K562 (cell line): ENCODE measurements around the gene DOK7. TPM values are rescaled to one million over a fixed set of nuclear protein-coding genes. Genes with fewer than 3 reads are reported as not detected.
A peak's percentile ranks its signal among the peaks of the same experiment; 100 is the strongest.

Experiments used
- ATAC-seq: fragments of 200-7000 bp; cut with Tn5 transposase; 3 replicates; pipeline ENCODE4 v1.9.1; 2020; ENCODE audit warnings: moderate library complexity
- BruUV-seq: library from RNA; stranded (reverse); fragments of 400-500 nt; replicated peaks from 2 replicates; lab custom pipeline; 2021; lab: Mats Ljungman, UMichigan
- CTCF ChIA-PET: fragments of 300-600 bp; formaldehyde crosslinking; extraction: SDS; loops from one replicate; lab custom pipeline; 2021; ENCODE audit warnings: low intra/inter-chr PET ratio; lab: Yijun Ruan, JAX
- POLR2A ChIA-PET: fragments of 300-600, 350-650 bp; sonication (Branson Sonifier 250); formaldehyde crosslinking; extraction: SDS; loops from one replicate; lab custom pipeline; 2021; ENCODE audit warnings: antibody characterized with exemption, inconsistent platforms; lab: Yijun Ruan, JAX
- DNase-seq, 4 experiments: peaks; one replicate each; pipeline versions ENCODE4 v3.0.0 to v3.0.0-alpha.2; 2011 to 2018; ENCODE audit warnings: low spot score in 3 of 4, mixed read lengths in 3 of 4; ENCODE audit errors: extremely low read depth in 1 of 4
- FAIRE-seq: peaks from 2 replicates; lab custom pipeline; 2011; peaks lifted over from hg19 to GRCh38; lab: Jason Lieb, UNC
- H2AFZ ChIP-seq: 2 replicates; pipeline ENCODE4 v1.6.0; 2011; ENCODE audit warnings: low read depth, low read length, control low read depth, inconsistent platforms
- H3K27ac ChIP-seq: fragments of 200-600 bp; 3 replicates; pipeline ENCODE4 v1.8.0; 2011; ENCODE audit warnings: low read depth, mild to moderate bottlenecking, control low read depth, inconsistent platforms, low read length, moderate library complexity, mixed read lengths; ENCODE audit errors: extremely low read depth
- H3K27me3 ChIP-seq, 2 experiments: fragments of 300-600 bp in 1 of 2; 2 replicates in 1 of 2; 3 replicates in 1 of 2; pipeline versions ENCODE4 v1.6.0 to v1.8.0; 2011; ENCODE audit warnings: inconsistent platforms in 2 of 2, low read length in 2 of 2, mild to moderate bottlenecking in 1 of 2, mixed read lengths in 1 of 2, moderate library complexity in 1 of 2; ENCODE audit not compliant: control insufficient read depth in 2 of 2, insufficient read depth in 2 of 2
- H3K36me3 ChIP-seq: fragments of 300-600 bp; 3 replicates; pipeline ENCODE4 v1.8.0; 2011; ENCODE audit warnings: mild to moderate bottlenecking, low read length, inconsistent platforms; ENCODE audit not compliant: control insufficient read depth, insufficient read depth
- H3K4me1 ChIP-seq, 2 experiments: fragments of 200-600 bp in 1 of 2; replicated peaks in 1 of 2; 2 replicates in 1 of 2; 3 replicates in 1 of 2; pipeline versions ENCODE4 v1.5.1 to v1.8.0; 2011; ENCODE audit warnings: inconsistent platforms in 2 of 2, low read length in 2 of 2, mild to moderate bottlenecking in 1 of 2, mixed read lengths in 1 of 2, moderate library complexity in 1 of 2; ENCODE audit not compliant: control insufficient read depth in 2 of 2, insufficient read depth in 2 of 2
- H3K4me2 ChIP-seq: 2 replicates; pipeline ENCODE4 v1.6.1; 2011; ENCODE audit warnings: low read length, control low read depth, inconsistent platforms, mixed read lengths; ENCODE audit not compliant: insufficient read depth
- H3K4me3 ChIP-seq: fragments of 200-600 bp; sonication (generic), shearing (Covaris generic); 2 replicates; pipeline ENCODE4 v1.5.1; 2016; ENCODE audit warnings: control low read depth, inconsistent platforms
- H3K79me2 ChIP-seq: fragments of 200-600 bp; 3 replicates; pipeline ENCODE4 v1.8.0; 2011; ENCODE audit warnings: low read length, inconsistent platforms; ENCODE audit not compliant: control insufficient read depth, insufficient read depth
- H3K9ac ChIP-seq, 2 experiments: 2 replicates each; pipeline versions ENCODE4 v1.6.0 to v1.6.1; 2011; ENCODE audit warnings: low read depth in 2 of 2, low read length in 2 of 2, control low read depth in 1 of 2, inconsistent platforms in 1 of 2, mild to moderate bottlenecking in 1 of 2, mixed read lengths in 1 of 2; ENCODE audit not compliant: insufficient read depth in 1 of 2
- H3K9me1 ChIP-seq: one replicate; pipeline ENCODE4 v1.6.0; 2011; ENCODE audit warnings: inconsistent platforms, mild to moderate bottlenecking, low read length, moderate library complexity; ENCODE audit not compliant: control insufficient read depth, insufficient read depth
- H3K9me3 ChIP-seq: replicated peaks from 2 replicates; pipeline ENCODE4 v1.5.1; 2011; ENCODE audit warnings: low read depth, low read length, inconsistent platforms; ENCODE audit not compliant: control insufficient read depth, insufficient read depth
- H4K20me1 ChIP-seq: replicated peaks from 2 replicates; pipeline ENCODE4 v1.6.1; 2011; ENCODE audit warnings: low read length, inconsistent platforms, mixed read lengths; ENCODE audit not compliant: control insufficient read depth, insufficient read depth
- BDP1 ChIP-seq: IDR thresholded peaks from 3 replicates; pipeline ENCODE4 v1.6.1; 2011; ENCODE audit not compliant: insufficient read length, insufficient read depth
- KAT2B ChIP-seq: IDR thresholded peaks from one replicate; pipeline ENCODE4 v1.6.1; 2012; ENCODE audit warnings: low read depth, mild to moderate bottlenecking, control low read depth, inconsistent platforms, low read length, moderate library complexity
- MYC ChIP-seq, 2 experiments: fragments of 250-450 bp in 1 of 2; sonication (Bioruptor Pico) in 1 of 2; IDR thresholded peaks; 2 replicates each; pipeline versions ENCODE4 v1.5.1 to v1.6.1; 2012 to 2021; ENCODE audit warnings: low read depth in 2 of 2, borderline replicate concordance in 1 of 2, improper control_type of control experiment in 1 of 2, low read length in 1 of 2, mild to moderate bottlenecking in 1 of 2, moderate library complexity in 1 of 2
- NCOA4 ChIP-seq: fragments of 450-650 bp; IDR thresholded peaks from 2 replicates; pipeline ENCODE4 v1.6.1; 2018; ENCODE audit warnings: mild to moderate bottlenecking; ENCODE audit not compliant: partially characterized antibody
- NFIC ChIP-seq: fragments of 450-650 bp; IDR thresholded peaks from 2 replicates; pipeline ENCODE4 v1.6.1; 2017; ENCODE audit warnings: mild to moderate bottlenecking, inconsistent platforms
- PRPF4 ChIP-seq: fragments of 200-400 bp; formaldehyde crosslinking; IDR thresholded peaks from one replicate; pipeline ENCODE4 v1.6.1; 2017; ENCODE audit warnings: low read length, low read depth, mild to moderate bottlenecking; ENCODE audit not compliant: insufficient read depth, poor library complexity, severe bottlenecking
- ZNF282 ChIP-seq: sonication (generic); formaldehyde crosslinking; IDR thresholded peaks from 2 replicates; pipeline ENCODE4 v1.8.1; 2023; ENCODE audit warnings: missing genetic modification reagents
- ZNF592 ChIP-seq: fragments of 450-650 bp; IDR thresholded peaks from 2 replicates; pipeline ENCODE4 v1.6.1; 2017; ENCODE audit warnings: antibody characterized with exemption, mild to moderate bottlenecking
- WGBS: fragments of 100-300 bp; shearing (Covaris generic); methylation state at CpG from one replicate; pipeline ENCODE4 v1.1.6; 2016; ENCODE audit warnings: low coverage, mixed read lengths; ENCODE audit not compliant: insufficient coverage; ENCODE audit errors: missing lambda C conversion rate; 5-methylcytosine and 5-hydroxymethylcytosine counted together
- in situ Hi-C: fragments of 300-500 bp; cut with MboI; formaldehyde crosslinking; loops from 4 replicates; pipeline ENCODE4 v1.15.0; 2018; ENCODE audit warnings: inconsistent platforms, mixed read lengths
- intact Hi-C: fragments of 100-400 bp; cut with micrococcal nuclease; formaldehyde crosslinking; loops from 2 replicates; pipeline ENCODE4 v1.14.2; 2022
- polyA plus RNA-seq, 8 experiments: library from polyadenylated mRNA; depleted of rRNA in 4 of 8; stranded (reverse) in 5 of 8; unstranded in 3 of 8; fragments of >200 nt; fragmentation: Nextera tagmentation in 2 of 8; fragmentation: Illumina TruSeq in 1 of 8; extraction: Ambion mirVana in 2 of 8; extraction: Trizol in 1 of 8; gene quantifications; 2 replicates each; pipeline versions ENCODE4 v1.2.1 to v1.2.3, GENCODE V29; 2011 to 2014; ENCODE audit warnings: inconsistent platforms in 1 of 8, missing spikeins in 1 of 8
- total RNA-seq, 7 experiments: library from RNA; depleted of rRNA in 6 of 7; stranded (reverse); fragments of >200 nt in 6 of 7; fragmentation: Illumina TruSeq in 2 of 7; extraction: Trizol in 2 of 7; gene quantifications; 2 replicates each; pipeline versions ENCODE4 v1.2.1 to v1.2.3, GENCODE V29; 2011 to 2021; ENCODE audit warnings: low replicate concordance in 1 of 7

Gene DOK7
- total and polyA plus RNA-seq, 9 of the 15 experiments (the other 6 are each of a cell fraction or from before 2014, with no cell fraction given): not detected

- Histone ChIP-seq H3K27me3 (peaks cover 35 to 83% of the 10 kb centered on the region in 2 experiments; a peak in 4 of 5 replicates), H3K9me3 (no peaks in the 10 kb centered on the region), H3K4me3 (no peak overlapping the region), H3K27ac (no peak overlapping the region), H4K20me1 (peaks cover 5% of the 10 kb centered on the region; the same call in 1 of the 2 replicates), H3K9ac (no peak overlapping the region), H3K4me1 (peaks cover 0 to 27% of the 10 kb centered on the region in 2 experiments; a peak in 2 of 5 replicates), H3K4me2 (no peak overlapping the region), H3K79me2 (no peaks in the 10 kb centered on the region), H3K36me3 (no peaks in the 10 kb centered on the region), H3K9me1 (no peaks in the 10 kb centered on the region), H2AFZ (no peak overlapping the region)
- CTCF ChIA-PET: no interaction called here
- intact Hi-C loops: no loop called here
- 0% methylated on average over 9 of the region's 13 CpGs for WGBS
- ATAC-seq: no peak
- no TSS peak for BruUV-seq
- FAIRE-seq: no peak
- TF ChIP-seq BDP1 (no peak), ZNF282 (CRISPR knock-in tag) (no peak), NFIC (peak; percentile 30; the same call in 1 of the 2 replicates)
- POLR2A ChIA-PET: no interaction called here
- in situ Hi-C loops: no loop called here
- no peak for DNase-seq
Observed at GRCh38 chr4:3473996-3474765, 11.1 kb downstream of the DOK7 start.

- FAIRE-seq (no peak), ATAC-seq (no peak)
- TF ChIP-seq KAT2B (no peak), NCOA4 (no peak), PRPF4 (no peak), ZNF592 (no peak), MYC (IDR thresholded peaks at IDR 0.05; ENCODE audit: low read depth, low read length) (no peak), MYC (CRISPR knock-in tag; IDR thresholded peaks at IDR 0.05; ENCODE audit: borderline replicate concordance, low read depth) (no peak)
Observed at GRCh38 chr4:3475041-3475712, 12.1 kb downstream of the DOK7 start.

More at GRCh38 chr4:3475041-3475712, 12.1 kb downstream of the DOK7 start:
- no peak overlapping the region for H2AFZ ChIP-seq
- WGBS: 2% methylated on average over 15 of the region's 15 CpGs
- no peak for DNase-seq
- CTCF ChIA-PET: no interaction called here
- BruUV-seq: no TSS peak
- no peak overlapping the region for H3K4me2 ChIP-seq
- H3K4me1 ChIP-seq: peaks cover 0 to 33% of the 10 kb centered on the region in 2 experiments; a peak in 2 of 5 replicates
- no peaks in the 10 kb centered on the region for H3K9me3 ChIP-seq
- in situ Hi-C loops: no loop called here
- peaks cover 5% of the 10 kb centered on the region; the same call in 1 of the 2 replicates for H4K20me1 ChIP-seq
- H3K79me2 ChIP-seq: no peaks in the 10 kb centered on the region
- no peak overlapping the region for H3K4me3 ChIP-seq
- H3K9ac ChIP-seq: no peak overlapping the region
- no peaks in the 10 kb centered on the region for H3K9me1 ChIP-seq
- POLR2A ChIA-PET: no interaction called here
- H3K27ac ChIP-seq: no peak overlapping the region
- intact Hi-C loops: no loop called here
- no peaks in the 10 kb centered on the region for H3K36me3 ChIP-seq
- peaks cover 35 to 86% of the 10 kb centered on the region in 2 experiments; a peak in 4 of 5 replicates for H3K27me3 ChIP-seq
